ENCODE measurements around the gene SMYD3. TPM values are rescaled to one million over a fixed set of nuclear protein-coding genes. Genes with fewer than 3 reads are reported as not detected.

SMYD3 gene
- total and polyA plus RNA-seq, 9 of the 15 experiments (the other 6 are each of a cell fraction or from before 2014, with no cell fraction given) = 128 to 440 (median 197) TPM

DNA sequence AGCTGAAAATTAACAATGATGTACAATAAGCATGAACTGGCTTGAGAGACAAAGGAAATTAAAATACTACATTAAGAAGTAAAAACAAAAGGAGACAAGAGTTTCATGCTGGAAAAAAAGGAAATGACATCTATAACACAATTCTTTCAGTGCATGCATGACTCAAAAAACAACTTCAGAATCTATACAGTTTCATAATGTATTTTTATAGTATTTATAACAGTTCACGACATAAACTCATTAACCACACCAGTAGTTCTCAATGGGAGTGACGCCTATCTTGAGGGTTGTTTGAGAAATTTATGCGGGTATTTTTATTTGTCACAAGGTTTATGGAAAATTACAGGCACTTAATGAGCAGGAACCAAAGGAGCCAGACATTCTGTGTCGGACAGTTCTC lies 168.5 kb downstream of the SMYD3 start:
- TF ChIP-seq, protein P1, sequence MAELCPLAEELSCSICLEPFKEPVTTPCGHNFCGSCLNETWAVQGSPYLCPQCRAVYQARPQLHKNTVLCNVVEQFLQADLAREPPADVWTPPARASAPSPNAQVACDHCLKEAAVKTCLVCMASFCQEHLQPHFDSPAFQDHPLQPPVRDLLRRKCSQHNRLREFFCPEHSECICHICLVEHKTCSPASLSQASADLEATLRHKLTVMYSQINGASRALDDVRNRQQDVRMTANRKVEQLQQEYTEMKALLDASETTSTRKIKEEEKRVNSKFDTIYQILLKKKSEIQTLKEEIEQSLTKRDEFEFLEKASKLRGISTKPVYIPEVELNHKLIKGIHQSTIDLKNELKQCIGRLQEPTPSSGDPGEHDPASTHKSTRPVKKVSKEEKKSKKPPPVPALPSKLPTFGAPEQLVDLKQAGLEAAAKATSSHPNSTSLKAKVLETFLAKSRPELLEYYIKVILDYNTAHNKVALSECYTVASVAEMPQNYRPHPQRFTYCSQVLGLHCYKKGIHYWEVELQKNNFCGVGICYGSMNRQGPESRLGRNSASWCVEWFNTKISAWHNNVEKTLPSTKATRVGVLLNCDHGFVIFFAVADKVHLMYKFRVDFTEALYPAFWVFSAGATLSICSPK (IDR thresholded peaks at IDR 0.05; ENCODE audit: borderline replicate concordance) = no peak
- TF ChIP-seq ZC3H4 (CRISPR knock-in tag; IDR thresholded peaks at IDR 0.05; ENCODE audit: borderline replicate concordance) (no peak), ZFX (CRISPR knock-in tag; IDR thresholded peaks at IDR 0.05) (no peak), MCM5 (IDR thresholded peaks at IDR 0.05; ENCODE audit: low read depth) (no peak), U2AF1 (optimal IDR thresholded peaks at IDR 0.05; ENCODE audit: low read depth, low read length) (no peak), ZBTB17 (CRISPR knock-in tag; IDR thresholded peaks at IDR 0.05) (no peak), ZNF133 (CRISPR knock-in tag; IDR thresholded peaks at IDR 0.05) (no peak), POLR3A (IDR thresholded peaks at IDR 0.05; ENCODE audit: borderline replicate concordance, extremely low read depth, insufficient read depth, insufficient read length) (no peak), CBFB (CRISPR knock-in tag; IDR thresholded peaks at IDR 0.05) (no peak), LCOR (CRISPR knock-in tag; IDR thresholded peaks at IDR 0.05) (no peak), BRCA1 (IDR thresholded peaks at IDR 0.05) (no peak), BRCA1 (CRISPR knock-in tag; IDR thresholded peaks at IDR 0.05) (no peak), NFIX (CRISPR knock-in tag; IDR thresholded peaks at IDR 0.05; ENCODE audit: low read depth) (no peak), SNAPC5 (CRISPR knock-in tag; IDR thresholded peaks at IDR 0.05) (no peak), NR1H2 (CRISPR knock-in tag; IDR thresholded peaks at IDR 0.05) (no peak), TCF3 (CRISPR knock-in tag; IDR thresholded peaks at IDR 0.05) (no peak)
- H4K20me1 ChIP-seq (replicated peaks; ENCODE audit: control insufficient read depth, insufficient read depth, low read length) = no peaks in the 10 kb centered on the region
- POLR2A ChIA-PET = interaction anchor here (1.1 to 1.8 kb wide), 2 partner anchors 12 to 17 kb away, joined by 4 to 6 read pairs; no protein-coding TSS in a partner anchor
- no peak overlapping the region for H2AFZ ChIP-seq (ENCODE audit: low read depth, low read length)
- peaks cover 0 to 12% of the 10 kb centered on the region in 2 experiments; a peak in 2 of 5 replicates for H3K4me1 ChIP-seq (replicated peaks in 1 of 2; ENCODE audit: control insufficient read depth in 2 of 2, insufficient read depth in 2 of 2, low read length in 2 of 2)
- ATAC-seq (no peak), DNase-seq (ENCODE audit: extremely low read depth in 1 of 4, low spot score in 3 of 4) (no peak), FAIRE-seq (no peak)
- no peak overlapping the region for H3K9ac ChIP-seq (ENCODE audit: insufficient read depth in 1 of 2, low read depth in 2 of 2, low read length in 2 of 2)
- intact Hi-C loops (cut with micrococcal nuclease) = no loop called here
- in situ Hi-C loops (cut with MboI) = no loop called here
- BruUV-seq (replicated peaks) = no TSS peak
- H3K79me2 ChIP-seq (ENCODE audit: control insufficient read depth, insufficient read depth, low read length) = no peaks in the 10 kb centered on the region
- CTCF ChIA-PET (ENCODE audit: low intra/inter-chr PET ratio) = no interaction called here
- no peaks in the 10 kb centered on the region for H3K9me1 ChIP-seq (ENCODE audit: control insufficient read depth, insufficient read depth, low read length)
- no peaks in the 10 kb centered on the region for H3K36me3 ChIP-seq (ENCODE audit: control insufficient read depth, insufficient read depth, low read length)
- 93% methylated on average over 4 of the region's 4 CpGs for WGBS (ENCODE audit: insufficient coverage, low coverage, missing lambda C conversion rate)
- H3K4me2 ChIP-seq (ENCODE audit: insufficient read depth, low read length) = no peak overlapping the region
- no peak overlapping the region for H3K27ac ChIP-seq (ENCODE audit: extremely low read depth, low read depth, low read length)
- no peak overlapping the region for H3K4me3 ChIP-seq
- H3K9me3 ChIP-seq (replicated peaks; ENCODE audit: control insufficient read depth, insufficient read depth, low read depth, low read length) = no peaks in the 10 kb centered on the region
- H3K27me3 ChIP-seq (ENCODE audit: control insufficient read depth in 2 of 2, insufficient read depth in 2 of 2, low read length in 2 of 2) = no peaks in the 10 kb centered on the region

Data from K562 (cell line).